ENCODE results near the gene MLPH. TPM values are rescaled to one million over a fixed set of nuclear protein-coding genes. Genes with fewer than 3 reads are reported as not detected.
"Not testable (repeated sequence)": the region's sequence is repeated elsewhere in the genome, so short reads cannot be mapped to it uniquely, and the experiment has no call there.

Gene MLPH
- total RNA-seq, 1 donor from 2014 or later: not detected

GRCh38 chr2:237466211-237466610 lies 20.8 kb upstream of the MLPH start:
- no peaks in the 10 kb centered on the region for H3K4me1 ChIP-seq
- no peak for DNase-seq (ENCODE audit: low spot score)
- H3K79me2 ChIP-seq (ENCODE audit: low read depth): no peaks in the 10 kb centered on the region
- H2AFZ ChIP-seq (replicated peaks): no peak overlapping the region
- no peaks in the 10 kb centered on the region for H3K27me3 ChIP-seq
- no peaks in the 10 kb centered on the region for H3F3A ChIP-seq (ENCODE audit: low read depth)
- Mint-ChIP-seq H3K27ac (no peak overlapping the region), H3K4me1 (peaks cover 2% of the 10 kb centered on the region), H3K4me3 (no peak overlapping the region), H3K27me3 (ENCODE audit: insufficient read depth, low read depth) (peaks cover 5% of the 10 kb centered on the region), H3K9me3 (peaks cover 2% of the 10 kb centered on the region), H3K36me3 (no peaks in the 10 kb centered on the region)
- no peaks in the 10 kb centered on the region for H4K20me1 ChIP-seq (ENCODE audit: low read depth)
- no peak overlapping the region for H3K4me2 ChIP-seq
- no peaks in the 10 kb centered on the region for H3K9me3 ChIP-seq (ENCODE audit: low read depth)
- no peaks in the 10 kb centered on the region for H3K36me3 ChIP-seq
- no peak for TF ChIP-seq CTCF (IDR thresholded peaks at IDR 0.05)
- no peak for TF ChIP-seq EZH2phosphoT487 (IDR thresholded peaks at IDR 0.05)
- no peak for TF ChIP-seq EZH2 (IDR thresholded peaks at IDR 0.05)
- no peak overlapping the region for H3K4me3 ChIP-seq
- no peak overlapping the region for H3K9ac ChIP-seq
- no peak overlapping the region for H3K27ac ChIP-seq

GRCh38 chr2:237467447-237468179 lies 19.4 kb upstream of the MLPH start:
- H3K79me2 ChIP-seq (ENCODE audit: low read depth): no peaks in the 10 kb centered on the region
- no peak for DNase-seq (ENCODE audit: low spot score)
- Mint-ChIP-seq H3K27ac (no peak overlapping the region), H3K9me3 (peaks cover 2% of the 10 kb centered on the region), H3K27me3 (ENCODE audit: insufficient read depth, low read depth) (peaks cover 3% of the 10 kb centered on the region), H3K4me3 (no peak overlapping the region), H3K36me3 (no peaks in the 10 kb centered on the region), H3K4me1 (peaks cover 3% of the 10 kb centered on the region)
- no peak overlapping the region for H2AFZ ChIP-seq (replicated peaks)
- no peaks in the 10 kb centered on the region for H3K4me1 ChIP-seq
- no peak overlapping the region for H3K4me3 ChIP-seq
- TF ChIP-seq CTCF (IDR thresholded peaks at IDR 0.05): no peak
- TF ChIP-seq EZH2 (IDR thresholded peaks at IDR 0.05): no peak
- no peak for TF ChIP-seq EZH2phosphoT487 (IDR thresholded peaks at IDR 0.05)
- H4K20me1 ChIP-seq (ENCODE audit: low read depth): no peaks in the 10 kb centered on the region
- no peaks in the 10 kb centered on the region for H3F3A ChIP-seq (ENCODE audit: low read depth)
- no peaks in the 10 kb centered on the region for H3K36me3 ChIP-seq
- H3K4me2 ChIP-seq: no peak overlapping the region
- H3K9me3 ChIP-seq (ENCODE audit: low read depth): no peaks in the 10 kb centered on the region
- H3K27me3 ChIP-seq: no peaks in the 10 kb centered on the region
- H3K9ac ChIP-seq: no peak overlapping the region
- no peak overlapping the region for H3K27ac ChIP-seq

- H3K27ac Mint-ChIP-seq; H3K4me1 Mint-ChIP-seq; H3K27me3 ChIP-seq; H3K9ac ChIP-seq; H3K36me3 ChIP-seq; H3K4me3 Mint-ChIP-seq; H3K9me3 ChIP-seq (ENCODE audit: low read depth); DNase-seq (ENCODE audit: low spot score); H3K79me2 ChIP-seq (ENCODE audit: low read depth); H3K9me3 Mint-ChIP-seq; H3K4me2 ChIP-seq; H3K36me3 Mint-ChIP-seq; H4K20me1 ChIP-seq (ENCODE audit: low read depth); H3K27me3 Mint-ChIP-seq (ENCODE audit: insufficient read depth, low read depth); H2AFZ ChIP-seq (replicated peaks); H3F3A ChIP-seq (ENCODE audit: low read depth); H3K27ac ChIP-seq; H3K4me3 ChIP-seq; H3K4me1 ChIP-seq: not testable (repeated sequence)
Measured at GRCh38 chr2:237469410-237469809, 17.6 kb upstream of the MLPH start.

GRCh38 chr2:237469849-237470248 lies 17.2 kb upstream of the MLPH start:
- H3K27me3 ChIP-seq: no peaks in the 10 kb centered on the region
- TF ChIP-seq CTCF (IDR thresholded peaks at IDR 0.05): no peak
- no peak for TF ChIP-seq EZH2 (IDR thresholded peaks at IDR 0.05)
- H3K27ac Mint-ChIP-seq: no peak overlapping the region
- no peak overlapping the region for H3K27ac ChIP-seq
- no peak overlapping the region for H3K4me3 ChIP-seq
- H3K9me3 ChIP-seq (ENCODE audit: low read depth): no peaks in the 10 kb centered on the region
- no peak overlapping the region for H2AFZ ChIP-seq (replicated peaks)
- peaks cover 5% of the 10 kb centered on the region for H3K27me3 Mint-ChIP-seq (ENCODE audit: insufficient read depth, low read depth)
- H3K36me3 Mint-ChIP-seq: no peaks in the 10 kb centered on the region
- H3K4me1 ChIP-seq: no peaks in the 10 kb centered on the region
- H3K4me3 Mint-ChIP-seq: no peak overlapping the region
- no peaks in the 10 kb centered on the region for H3K9me3 Mint-ChIP-seq
- H3K9ac ChIP-seq: no peak overlapping the region
- DNase-seq (ENCODE audit: low spot score): no peak
- no peak overlapping the region for H3K4me2 ChIP-seq
- no peaks in the 10 kb centered on the region for H3K79me2 ChIP-seq (ENCODE audit: low read depth)
- no peaks in the 10 kb centered on the region for H4K20me1 ChIP-seq (ENCODE audit: low read depth)
- H3K4me1 Mint-ChIP-seq: peaks cover 3% of the 10 kb centered on the region
- no peaks in the 10 kb centered on the region for H3F3A ChIP-seq (ENCODE audit: low read depth)
- no peaks in the 10 kb centered on the region for H3K36me3 ChIP-seq

All from neural progenitor cell (in vitro differentiated cells).